Activated naive CD4-positive, alpha-beta T cell treated with anti-CD3 and anti-CD28 coated beads, Interleukin-2, amount 50 U/mL, for 24 hours (primary cell): Measurements from ENCODE around the gene KDSR.
A peak's percentile ranks its signal among the peaks of the same experiment; 100 is the strongest.

Experiments used
- H3K27ac Mint-ChIP-seq: one replicate; pipeline ENCODE4 v1.8.0; 2021; ENCODE audit warnings: mild to moderate bottlenecking, mixed read lengths
- H3K27me3 Mint-ChIP-seq: one replicate; pipeline ENCODE4 v1.8.0; 2021; ENCODE audit warnings: mixed read lengths
- H3K36me3 Mint-ChIP-seq: one replicate; pipeline ENCODE4 v1.8.0; 2021; ENCODE audit warnings: mixed read lengths
- H3K4me1 Mint-ChIP-seq: one replicate; pipeline ENCODE4 v1.8.0; 2021; ENCODE audit warnings: mixed read lengths
- H3K4me3 Mint-ChIP-seq: one replicate; pipeline ENCODE4 v1.8.0; 2021; ENCODE audit warnings: mild to moderate bottlenecking, mixed read lengths
- H3K9me3 Mint-ChIP-seq: one replicate; pipeline ENCODE4 v1.8.0; 2021; ENCODE audit warnings: mixed read lengths

Gene KDSR, protein sequence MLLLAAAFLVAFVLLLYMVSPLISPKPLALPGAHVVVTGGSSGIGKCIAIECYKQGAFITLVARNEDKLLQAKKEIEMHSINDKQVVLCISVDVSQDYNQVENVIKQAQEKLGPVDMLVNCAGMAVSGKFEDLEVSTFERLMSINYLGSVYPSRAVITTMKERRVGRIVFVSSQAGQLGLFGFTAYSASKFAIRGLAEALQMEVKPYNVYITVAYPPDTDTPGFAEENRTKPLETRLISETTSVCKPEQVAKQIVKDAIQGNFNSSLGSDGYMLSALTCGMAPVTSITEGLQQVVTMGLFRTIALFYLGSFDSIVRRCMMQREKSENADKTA

DNA sequence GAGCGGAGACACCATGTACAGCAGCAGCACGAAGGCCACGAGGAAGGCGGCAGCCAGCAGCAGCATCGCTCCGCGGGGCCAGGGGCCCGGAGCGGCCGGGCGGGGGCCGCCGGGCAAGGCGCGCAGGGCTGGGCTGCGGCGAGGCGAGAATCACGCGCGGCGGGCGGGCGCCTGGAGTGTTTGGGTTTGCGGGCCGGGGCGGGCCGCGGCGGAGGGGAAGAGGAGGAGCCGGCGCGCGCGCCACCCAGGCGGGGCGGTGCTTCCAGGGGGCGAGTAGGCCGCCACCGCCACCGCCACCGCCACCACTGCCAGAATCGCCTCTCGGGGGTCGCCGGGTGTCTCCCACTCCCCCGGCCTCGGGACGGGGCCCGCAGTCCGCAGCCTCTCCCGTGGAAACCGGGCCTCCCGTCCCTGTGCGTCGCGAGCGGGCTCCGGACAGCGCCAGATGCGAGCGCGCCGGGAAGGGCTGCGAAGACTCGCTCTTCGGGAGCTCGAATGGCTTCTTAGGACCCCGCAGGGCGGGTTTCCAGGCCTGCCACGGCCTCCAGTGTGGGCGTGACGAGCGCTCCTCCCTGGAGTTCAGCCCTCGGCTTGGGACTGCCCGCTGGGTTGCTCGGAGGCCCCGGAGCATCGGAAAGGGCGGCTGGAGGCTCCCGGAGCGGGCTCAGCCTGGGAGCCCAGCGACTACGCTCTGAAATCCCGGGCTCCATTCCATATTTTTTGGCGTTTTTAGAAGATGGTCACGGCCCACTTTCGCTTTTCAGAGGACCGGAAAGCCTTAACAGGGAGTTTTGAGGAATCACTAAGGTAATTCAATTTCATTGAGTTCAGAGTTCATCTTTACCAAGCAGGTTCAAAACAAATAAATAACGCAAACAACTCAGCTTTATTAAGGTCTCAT is at the start of gene KDSR:
KDSR (minus strand) TSS at position 154 of the 901 bp plus-strand sequence; CDS start at position 66, 88 bp downstream.
- Mint-ChIP-seq H3K4me3 (peak within 1 kb of the TSS; percentile 98), H3K36me3 (peaks cover 13% of the 10 kb centered on the region), H3K9me3 (no peaks in the 10 kb centered on the region), H3K4me1 (peaks cover 46% of the 10 kb centered on the region), H3K27ac (peak within 1 kb of the TSS; percentile 92), H3K27me3 (no peaks in the 10 kb centered on the region)

DNA sequence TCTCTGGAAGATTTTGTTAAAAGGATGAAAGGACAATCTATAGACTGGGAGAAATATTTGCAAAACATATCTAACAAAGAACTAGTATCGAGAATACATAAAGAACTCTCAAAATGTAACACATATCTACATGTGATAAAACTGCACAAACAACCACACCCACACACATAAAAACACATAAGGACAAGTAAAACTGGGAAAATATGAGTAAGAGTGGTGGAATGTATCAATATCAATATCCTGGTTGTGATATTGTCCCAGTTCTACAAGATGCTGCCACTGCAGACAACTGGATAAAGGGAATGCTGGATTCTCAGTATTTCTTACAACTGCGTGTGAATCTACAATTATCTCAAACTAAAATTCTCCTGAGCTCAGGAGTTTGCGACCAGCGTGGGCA is 45.9 kb upstream of the KDSR start:
- Mint-ChIP-seq H3K27me3 (no peaks in the 10 kb centered on the region), H3K27ac (peak overlapping the region; percentile 66), H3K36me3 (peaks cover 17% of the 10 kb centered on the region), H3K4me1 (peaks cover 61% of the 10 kb centered on the region), H3K4me3 (no peak overlapping the region), H3K9me3 (no peaks in the 10 kb centered on the region)

DNA sequence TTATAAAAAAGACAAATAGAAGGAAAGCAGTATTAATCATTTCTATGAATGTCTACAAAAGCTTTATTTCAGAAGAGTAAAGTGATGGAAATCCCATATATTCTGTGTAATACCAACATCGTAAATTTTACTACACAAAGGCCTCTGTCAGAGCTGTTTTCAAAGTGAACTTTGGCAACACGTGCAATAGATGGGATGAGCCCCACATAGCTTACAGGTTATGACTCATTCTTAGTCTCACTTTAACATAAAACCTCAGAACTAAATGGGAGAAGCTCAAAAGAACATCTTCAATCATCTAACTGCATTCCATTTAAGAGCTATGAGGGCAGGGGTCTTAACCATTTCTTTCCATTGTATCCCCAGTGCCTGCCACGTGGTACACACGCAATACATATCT is 43.8 kb upstream of the KDSR start:
- Mint-ChIP-seq H3K9me3 (no peaks in the 10 kb centered on the region), H3K36me3 (peaks cover 21% of the 10 kb centered on the region), H3K27me3 (no peaks in the 10 kb centered on the region), H3K4me3 (no peak overlapping the region), H3K27ac (peak overlapping the region; percentile 12), H3K4me1 (peaks cover 70% of the 10 kb centered on the region)

GRCh38 chr18:63409301-63409700 is 42.3 kb upstream of the KDSR start:
- Mint-ChIP-seq H3K27ac (no peak overlapping the region), H3K9me3 (no peaks in the 10 kb centered on the region), H3K36me3 (peaks cover 19% of the 10 kb centered on the region), H3K27me3 (no peaks in the 10 kb centered on the region), H3K4me1 (peaks cover 59% of the 10 kb centered on the region), H3K4me3 (peak overlapping the region; percentile 4)

- H3K4me3 Mint-ChIP-seq: no peak overlapping the region
- H3K36me3 Mint-ChIP-seq: peaks cover 18% of the 10 kb centered on the region
- H3K9me3 Mint-ChIP-seq: no peaks in the 10 kb centered on the region
- H3K4me1 Mint-ChIP-seq: peaks cover 48% of the 10 kb centered on the region
- H3K27ac Mint-ChIP-seq: no peak overlapping the region
- no peaks in the 10 kb centered on the region for H3K27me3 Mint-ChIP-seq
These were observed 40.7 kb upstream of the KDSR start for GRCh38 chr18:63407734-63408133.

DNA sequence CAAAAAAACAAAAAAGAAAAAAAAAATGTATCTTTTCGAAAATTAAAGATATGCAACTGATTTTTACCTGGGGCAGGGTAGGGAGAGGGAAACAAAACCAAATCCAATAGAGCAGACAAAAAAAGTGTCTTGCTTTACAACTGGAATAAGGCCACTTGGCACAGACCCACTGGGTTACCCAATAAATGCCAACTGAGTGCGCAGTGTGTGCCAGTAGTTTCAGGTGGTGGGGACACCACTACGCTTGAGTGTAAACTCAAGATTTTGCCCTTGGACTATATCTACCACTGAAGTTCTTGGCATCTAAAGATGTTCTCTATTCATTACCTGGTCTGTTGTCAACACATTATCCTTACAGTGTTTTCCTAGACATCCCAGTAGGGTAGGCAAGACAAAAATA is 39.0 kb upstream of the KDSR start:
- Mint-ChIP-seq H3K4me3 (no peak overlapping the region), H3K36me3 (peaks cover 23% of the 10 kb centered on the region), H3K4me1 (peaks cover 35% of the 10 kb centered on the region), H3K27ac (no peak overlapping the region), H3K27me3 (no peaks in the 10 kb centered on the region), H3K9me3 (no peaks in the 10 kb centered on the region)

GRCh38 chr18:63402246-63403162 is 35.5 kb upstream of the KDSR start:
- Mint-ChIP-seq H3K27me3 (no peaks in the 10 kb centered on the region), H3K27ac (peak overlapping the region; percentile 68), H3K4me1 (peaks cover 20% of the 10 kb centered on the region), H3K9me3 (no peaks in the 10 kb centered on the region), H3K36me3 (peaks cover 23% of the 10 kb centered on the region), H3K4me3 (no peak overlapping the region)

DNA sequence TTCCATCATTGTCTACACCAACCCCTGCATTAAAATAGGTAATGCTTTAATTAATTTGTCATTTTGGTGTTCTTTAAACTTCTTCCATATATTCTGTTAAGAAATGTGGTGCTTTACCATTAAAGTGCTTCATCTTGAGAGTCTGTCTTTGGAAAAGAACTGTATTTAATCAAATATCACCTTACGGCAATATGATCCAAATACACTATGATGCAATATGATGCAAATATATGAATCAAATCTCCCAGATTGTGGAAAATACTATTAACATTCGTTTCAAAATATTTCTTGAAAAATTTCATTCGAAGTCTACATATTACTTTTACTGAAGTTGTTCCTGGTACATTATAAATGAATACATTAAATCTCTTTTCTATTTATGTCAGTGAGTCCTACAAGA is 32.3 kb upstream of the KDSR start:
- H3K4me1 Mint-ChIP-seq: peaks cover 14% of the 10 kb centered on the region
- H3K4me3 Mint-ChIP-seq: no peak overlapping the region
- no peaks in the 10 kb centered on the region for H3K27me3 Mint-ChIP-seq
- H3K9me3 Mint-ChIP-seq: no peaks in the 10 kb centered on the region
- H3K27ac Mint-ChIP-seq: no peak overlapping the region
- H3K36me3 Mint-ChIP-seq: peaks cover 19% of the 10 kb centered on the region

DNA sequence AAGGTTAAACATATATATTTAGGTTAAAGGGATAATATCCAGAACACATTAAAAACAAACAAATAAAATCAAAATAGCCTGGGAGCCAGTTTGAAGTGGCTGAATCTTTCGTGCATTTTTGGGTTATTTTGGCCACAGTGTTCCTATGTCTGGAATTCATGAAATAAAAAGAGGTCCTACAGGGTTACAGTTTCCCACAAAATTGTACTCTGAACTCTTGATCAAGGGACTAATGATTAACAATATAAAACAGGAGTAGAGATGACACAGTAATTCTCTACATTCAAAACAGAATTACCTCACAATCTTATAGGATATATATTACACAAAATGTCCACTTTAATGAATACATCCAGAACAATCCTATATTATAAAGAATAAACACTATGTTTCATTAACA is 30.3 kb upstream of the KDSR start:
- Mint-ChIP-seq H3K9me3 (no peaks in the 10 kb centered on the region), H3K27ac (no peak overlapping the region), H3K36me3 (peaks cover 10% of the 10 kb centered on the region), H3K4me3 (no peak overlapping the region), H3K4me1 (peaks cover 11% of the 10 kb centered on the region), H3K27me3 (no peaks in the 10 kb centered on the region)

DNA sequence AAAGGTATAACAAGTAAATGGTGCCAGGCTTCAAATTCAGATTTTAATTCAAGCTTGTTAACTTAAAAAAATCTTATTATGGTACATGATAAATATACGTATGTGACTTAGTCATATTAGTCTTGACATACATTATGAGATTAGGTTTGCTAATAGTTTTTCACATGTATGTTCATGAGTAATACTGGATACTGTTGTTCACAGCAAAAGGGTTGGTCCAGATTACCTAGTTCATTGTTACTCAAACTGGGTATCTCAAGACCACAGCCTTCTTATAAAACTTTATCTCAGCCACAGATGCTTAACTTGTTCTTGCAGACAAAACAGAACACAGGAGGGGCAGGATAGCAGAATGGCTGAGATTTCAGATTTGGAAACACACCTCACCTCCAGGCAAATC is 28.5 kb upstream of the KDSR start:
- no peaks in the 10 kb centered on the region for H3K9me3 Mint-ChIP-seq
- H3K4me3 Mint-ChIP-seq: no peak overlapping the region
- no peaks in the 10 kb centered on the region for H3K27me3 Mint-ChIP-seq
- no peak overlapping the region for H3K27ac Mint-ChIP-seq
- peaks cover 7% of the 10 kb centered on the region for H3K4me1 Mint-ChIP-seq
- peaks cover 8% of the 10 kb centered on the region for H3K36me3 Mint-ChIP-seq

- Mint-ChIP-seq H3K36me3 (peaks cover 6% of the 10 kb centered on the region), H3K27me3 (no peaks in the 10 kb centered on the region), H3K9me3 (no peaks in the 10 kb centered on the region), H3K27ac (no peak overlapping the region), H3K4me1 (peaks cover 2% of the 10 kb centered on the region), H3K4me3 (no peak overlapping the region)
These were observed 27.9 kb upstream of the KDSR start for GRCh38 chr18:63394954-63395353.

DNA sequence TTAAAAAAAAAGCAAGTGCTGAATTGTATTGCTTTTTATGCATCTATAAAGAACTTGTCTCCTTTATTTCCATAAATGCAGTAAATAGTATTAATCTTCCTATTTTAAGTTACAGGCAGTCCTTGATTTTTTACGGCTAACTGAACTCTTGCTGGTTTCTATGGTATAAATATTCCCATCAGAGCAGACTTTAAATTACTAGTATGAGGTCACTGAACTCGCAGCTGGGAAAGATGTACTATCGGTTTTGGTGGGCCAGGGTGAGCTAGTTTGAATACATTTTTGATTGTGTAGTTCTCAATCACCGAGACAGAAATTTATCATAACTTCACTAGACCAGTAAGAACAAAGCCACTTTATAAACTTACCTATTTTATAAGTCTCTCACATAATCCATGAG is 20.9 kb upstream of the KDSR start:
- Mint-ChIP-seq H3K4me1 (no peaks in the 10 kb centered on the region), H3K4me3 (no peak overlapping the region), H3K27me3 (no peaks in the 10 kb centered on the region), H3K36me3 (peaks cover 7% of the 10 kb centered on the region), H3K9me3 (peaks cover 6% of the 10 kb centered on the region), H3K27ac (no peak overlapping the region)

- Mint-ChIP-seq H3K4me3 (no peak overlapping the region), H3K9me3 (peaks cover 6% of the 10 kb centered on the region), H3K4me1 (peaks cover 25% of the 10 kb centered on the region), H3K27me3 (no peaks in the 10 kb centered on the region), H3K36me3 (peaks cover 10% of the 10 kb centered on the region), H3K27ac (no peak overlapping the region)
These were observed 15.8 kb upstream of the KDSR start for GRCh38 chr18:63382843-63383242.

- peaks cover 11% of the 10 kb centered on the region for H3K36me3 Mint-ChIP-seq
- peak overlapping the region; percentile 95 for H3K27ac Mint-ChIP-seq
- no peaks in the 10 kb centered on the region for H3K27me3 Mint-ChIP-seq
- peaks cover 6% of the 10 kb centered on the region for H3K9me3 Mint-ChIP-seq
- H3K4me3 Mint-ChIP-seq: peak overlapping the region; percentile 46
- H3K4me1 Mint-ChIP-seq: peaks cover 29% of the 10 kb centered on the region
These were observed 12.6 kb upstream of the KDSR start for GRCh38 chr18:63379639-63379962.

DNA sequence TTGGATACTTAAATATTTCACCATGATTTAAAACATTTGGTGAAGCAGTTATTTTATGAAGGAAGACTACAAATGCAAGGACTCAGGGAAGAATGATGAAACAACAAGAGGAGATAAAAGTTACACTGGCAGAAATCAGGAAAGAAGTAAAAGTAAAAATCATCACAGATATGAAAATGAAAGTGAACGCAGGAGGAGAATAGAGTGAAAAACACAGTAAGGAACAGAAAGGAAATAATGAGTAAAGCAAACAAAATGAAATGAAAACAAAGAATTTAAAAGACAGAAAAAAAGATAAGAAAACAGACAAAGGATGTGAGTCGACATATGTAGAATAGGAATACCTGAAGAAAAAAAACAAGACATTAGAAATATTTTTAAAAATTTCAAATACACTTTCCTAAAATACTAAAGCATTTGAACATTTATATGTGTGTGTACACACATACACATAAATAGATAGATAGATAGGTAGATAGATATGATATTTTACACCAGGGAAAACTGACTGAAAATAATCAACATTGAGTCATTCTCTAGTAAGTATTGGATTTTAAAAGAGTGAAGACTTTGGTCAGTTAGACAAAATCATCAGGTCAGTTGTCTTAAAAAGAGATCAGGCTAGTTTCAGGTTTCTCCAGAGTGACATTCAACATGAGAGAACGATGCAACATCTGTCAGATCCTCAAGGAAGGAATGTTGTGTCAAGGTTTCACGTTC is 12.1 kb upstream of the KDSR start:
- peaks cover 29% of the 10 kb centered on the region for H3K4me1 Mint-ChIP-seq
- H3K27me3 Mint-ChIP-seq: no peaks in the 10 kb centered on the region
- H3K36me3 Mint-ChIP-seq: peaks cover 11% of the 10 kb centered on the region
- peaks cover 6% of the 10 kb centered on the region for H3K9me3 Mint-ChIP-seq
- H3K4me3 Mint-ChIP-seq: peak overlapping the region; percentile 72
- H3K27ac Mint-ChIP-seq: peak overlapping the region; percentile 95
